Erythroblast (primary cell): ENCODE results near the gene LRP5.

Experiments used
- GATA1 ChIP-seq: IDR thresholded peaks from 2 replicates; pipeline ENCODE4 v1.6.1; 2011; ENCODE audit warnings: low read depth, mild to moderate bottlenecking, control low read depth, low read length, moderate library complexity
- POLR2A ChIP-seq: IDR thresholded peaks from 2 replicates; pipeline ENCODE4 v1.6.1; 2011; ENCODE audit warnings: mild to moderate bottlenecking, low read length

DNA sequence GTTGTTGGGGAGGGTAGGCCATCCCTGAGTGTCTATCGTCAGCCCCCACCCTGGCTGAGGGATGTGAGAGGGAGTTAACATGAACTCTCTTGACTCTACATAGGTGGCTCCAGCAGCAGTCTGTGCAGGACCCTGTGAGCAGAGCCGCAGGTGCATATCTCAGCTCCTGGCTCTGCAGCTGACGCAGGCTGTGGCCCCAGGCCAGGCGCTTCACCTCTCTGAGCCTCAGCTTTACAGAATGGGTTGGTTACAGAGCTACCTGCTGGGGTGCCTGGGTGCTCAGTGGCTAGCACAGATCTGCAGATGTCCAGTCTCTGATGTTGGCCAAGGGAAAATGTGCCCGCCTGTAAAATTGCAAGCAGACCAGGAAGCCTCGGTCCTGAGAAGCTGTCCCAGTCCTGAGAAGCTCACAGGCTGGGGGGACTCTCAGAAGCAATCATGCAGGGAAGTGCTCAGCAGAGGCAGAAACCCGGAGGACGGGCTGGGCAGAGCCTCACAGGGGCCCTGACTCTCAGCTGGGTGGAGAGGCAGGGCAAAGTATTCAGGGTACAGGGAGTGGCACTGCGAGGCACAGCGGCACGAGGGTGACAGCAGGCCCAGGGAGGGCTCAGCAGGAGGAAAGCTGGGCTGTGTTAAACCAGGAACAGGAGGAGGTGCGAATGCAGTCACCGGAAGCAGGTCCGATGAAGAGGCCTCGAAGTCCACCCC lies 15.9 kb upstream of the LRP5 start:
- TF ChIP-seq POLR2A (no peak), GATA1 (no peak)
